H1 (cell line): ENCODE data around the gene TTC33. TPM values are rescaled to one million over a fixed set of nuclear protein-coding genes. Genes with fewer than 3 reads are reported as not detected.

Source experiments
- CREB1 ChIP-seq: IDR thresholded peaks from 2 replicates; pipeline ENCODE4 v1.6.1; 2012; ENCODE audit warnings: inconsistent platforms
- FOSL1 ChIP-seq: IDR thresholded peaks from 2 replicates; pipeline ENCODE4 v1.6.1; 2011; ENCODE audit warnings: mild to moderate bottlenecking, low read depth, low read length, moderate library complexity; ENCODE audit not compliant: insufficient read depth
- GTF2F1 ChIP-seq: IDR thresholded peaks from 2 replicates; pipeline ENCODE4 v1.6.1; 2012; ENCODE audit warnings: low read depth, low read length, improper control_type of control experiment, borderline replicate concordance
- JUND ChIP-seq: IDR thresholded peaks from 2 replicates; pipeline ENCODE4 v1.6.1; 2011; ENCODE audit warnings: mild to moderate bottlenecking, improper control_type of control experiment, low read length
- KDM5A ChIP-seq: fragments of 200-600 bp; IDR thresholded peaks from 2 replicates; pipeline ENCODE4 v1.7.1; 2012; ENCODE audit warnings: mild to moderate bottlenecking, low read length, inconsistent platforms, mixed read lengths
- SP1 ChIP-seq: IDR thresholded peaks from 2 replicates; pipeline ENCODE4 v1.6.1; 2011; ENCODE audit warnings: low read depth, low read length
- SP4 ChIP-seq: IDR thresholded peaks from 2 replicates; pipeline ENCODE4 v1.6.1; 2012; ENCODE audit warnings: low read length, inconsistent platforms
- YY1 ChIP-seq: IDR thresholded peaks from 2 replicates; pipeline ENCODE4 v1.6.1; 2011; ENCODE audit warnings: low read depth, mild to moderate bottlenecking, low read length
- polyA plus RNA-seq, 7 experiments: library from polyadenylated mRNA; depleted of rRNA in 3 of 7; stranded (reverse) in 5 of 7; unstranded in 2 of 7; fragments of >200 nt in 5 of 7; fragments of 200-250 nt in 2 of 7; gene quantifications; 1 replicate in 5 of 7; 2 replicates in 1 of 7; 4 replicates in 1 of 7; pipeline versions ENCODE4 v1.2.1 to v1.2.3, GENCODE V29; 2011 to 2013; ENCODE audit warnings: missing spikeins in 2 of 7, mixed read lengths in 2 of 7
- total RNA-seq: library from RNA; stranded (reverse); fragmentation: NEBNext Ultra II Directional; extraction: Animal tissue kit (Norgen Biotek cat#: 25700); gene quantifications from 2 replicates; pipeline ENCODE4 v1.2.1, GENCODE V29; 2021
- TF ChIP-seq, protein P1 (sequence below): fragments of 300-600 bp; sonication (generic); IDR thresholded peaks from 2 replicates; pipeline ENCODE4 v1.7.1; 2012; ENCODE audit warnings: low read length, moderate library complexity, mild to moderate bottlenecking, inconsistent platforms; ENCODE audit not compliant: insufficient replicate concordance
- TF ChIP-seq, protein P2 (sequence below): IDR thresholded peaks from 2 replicates; pipeline ENCODE4 v1.6.1; 2011; ENCODE audit warnings: low read depth, mild to moderate bottlenecking, low read length; ENCODE audit not compliant: insufficient read depth

The TTC33 gene
- total and polyA plus RNA-seq, 2 of the 8 experiments (the other 6 are each of a cell fraction or from before 2014, with no cell fraction given) = 1.2 to 12.6 TPM

DNA sequence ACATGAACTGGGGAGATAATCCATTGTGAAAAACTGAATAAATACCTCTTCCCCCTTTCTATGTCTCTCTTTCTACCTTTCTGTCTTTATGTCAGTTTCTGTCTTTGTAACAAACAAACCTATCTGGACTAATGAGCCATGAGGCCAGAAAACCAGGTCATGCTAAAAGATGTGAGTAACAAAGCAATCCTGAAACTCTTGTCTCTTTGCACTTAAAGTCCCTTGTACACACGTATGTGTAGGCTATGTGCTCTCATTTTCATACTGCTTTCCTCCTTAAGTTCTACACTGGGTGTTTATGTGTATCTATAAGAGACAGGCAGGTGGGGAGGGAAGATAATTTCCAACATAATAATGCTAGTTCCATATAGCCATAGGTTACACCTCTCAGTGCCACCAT lies 199.9 kb downstream of the TTC33 start (continued):
- TF ChIP-seq, protein P1, sequence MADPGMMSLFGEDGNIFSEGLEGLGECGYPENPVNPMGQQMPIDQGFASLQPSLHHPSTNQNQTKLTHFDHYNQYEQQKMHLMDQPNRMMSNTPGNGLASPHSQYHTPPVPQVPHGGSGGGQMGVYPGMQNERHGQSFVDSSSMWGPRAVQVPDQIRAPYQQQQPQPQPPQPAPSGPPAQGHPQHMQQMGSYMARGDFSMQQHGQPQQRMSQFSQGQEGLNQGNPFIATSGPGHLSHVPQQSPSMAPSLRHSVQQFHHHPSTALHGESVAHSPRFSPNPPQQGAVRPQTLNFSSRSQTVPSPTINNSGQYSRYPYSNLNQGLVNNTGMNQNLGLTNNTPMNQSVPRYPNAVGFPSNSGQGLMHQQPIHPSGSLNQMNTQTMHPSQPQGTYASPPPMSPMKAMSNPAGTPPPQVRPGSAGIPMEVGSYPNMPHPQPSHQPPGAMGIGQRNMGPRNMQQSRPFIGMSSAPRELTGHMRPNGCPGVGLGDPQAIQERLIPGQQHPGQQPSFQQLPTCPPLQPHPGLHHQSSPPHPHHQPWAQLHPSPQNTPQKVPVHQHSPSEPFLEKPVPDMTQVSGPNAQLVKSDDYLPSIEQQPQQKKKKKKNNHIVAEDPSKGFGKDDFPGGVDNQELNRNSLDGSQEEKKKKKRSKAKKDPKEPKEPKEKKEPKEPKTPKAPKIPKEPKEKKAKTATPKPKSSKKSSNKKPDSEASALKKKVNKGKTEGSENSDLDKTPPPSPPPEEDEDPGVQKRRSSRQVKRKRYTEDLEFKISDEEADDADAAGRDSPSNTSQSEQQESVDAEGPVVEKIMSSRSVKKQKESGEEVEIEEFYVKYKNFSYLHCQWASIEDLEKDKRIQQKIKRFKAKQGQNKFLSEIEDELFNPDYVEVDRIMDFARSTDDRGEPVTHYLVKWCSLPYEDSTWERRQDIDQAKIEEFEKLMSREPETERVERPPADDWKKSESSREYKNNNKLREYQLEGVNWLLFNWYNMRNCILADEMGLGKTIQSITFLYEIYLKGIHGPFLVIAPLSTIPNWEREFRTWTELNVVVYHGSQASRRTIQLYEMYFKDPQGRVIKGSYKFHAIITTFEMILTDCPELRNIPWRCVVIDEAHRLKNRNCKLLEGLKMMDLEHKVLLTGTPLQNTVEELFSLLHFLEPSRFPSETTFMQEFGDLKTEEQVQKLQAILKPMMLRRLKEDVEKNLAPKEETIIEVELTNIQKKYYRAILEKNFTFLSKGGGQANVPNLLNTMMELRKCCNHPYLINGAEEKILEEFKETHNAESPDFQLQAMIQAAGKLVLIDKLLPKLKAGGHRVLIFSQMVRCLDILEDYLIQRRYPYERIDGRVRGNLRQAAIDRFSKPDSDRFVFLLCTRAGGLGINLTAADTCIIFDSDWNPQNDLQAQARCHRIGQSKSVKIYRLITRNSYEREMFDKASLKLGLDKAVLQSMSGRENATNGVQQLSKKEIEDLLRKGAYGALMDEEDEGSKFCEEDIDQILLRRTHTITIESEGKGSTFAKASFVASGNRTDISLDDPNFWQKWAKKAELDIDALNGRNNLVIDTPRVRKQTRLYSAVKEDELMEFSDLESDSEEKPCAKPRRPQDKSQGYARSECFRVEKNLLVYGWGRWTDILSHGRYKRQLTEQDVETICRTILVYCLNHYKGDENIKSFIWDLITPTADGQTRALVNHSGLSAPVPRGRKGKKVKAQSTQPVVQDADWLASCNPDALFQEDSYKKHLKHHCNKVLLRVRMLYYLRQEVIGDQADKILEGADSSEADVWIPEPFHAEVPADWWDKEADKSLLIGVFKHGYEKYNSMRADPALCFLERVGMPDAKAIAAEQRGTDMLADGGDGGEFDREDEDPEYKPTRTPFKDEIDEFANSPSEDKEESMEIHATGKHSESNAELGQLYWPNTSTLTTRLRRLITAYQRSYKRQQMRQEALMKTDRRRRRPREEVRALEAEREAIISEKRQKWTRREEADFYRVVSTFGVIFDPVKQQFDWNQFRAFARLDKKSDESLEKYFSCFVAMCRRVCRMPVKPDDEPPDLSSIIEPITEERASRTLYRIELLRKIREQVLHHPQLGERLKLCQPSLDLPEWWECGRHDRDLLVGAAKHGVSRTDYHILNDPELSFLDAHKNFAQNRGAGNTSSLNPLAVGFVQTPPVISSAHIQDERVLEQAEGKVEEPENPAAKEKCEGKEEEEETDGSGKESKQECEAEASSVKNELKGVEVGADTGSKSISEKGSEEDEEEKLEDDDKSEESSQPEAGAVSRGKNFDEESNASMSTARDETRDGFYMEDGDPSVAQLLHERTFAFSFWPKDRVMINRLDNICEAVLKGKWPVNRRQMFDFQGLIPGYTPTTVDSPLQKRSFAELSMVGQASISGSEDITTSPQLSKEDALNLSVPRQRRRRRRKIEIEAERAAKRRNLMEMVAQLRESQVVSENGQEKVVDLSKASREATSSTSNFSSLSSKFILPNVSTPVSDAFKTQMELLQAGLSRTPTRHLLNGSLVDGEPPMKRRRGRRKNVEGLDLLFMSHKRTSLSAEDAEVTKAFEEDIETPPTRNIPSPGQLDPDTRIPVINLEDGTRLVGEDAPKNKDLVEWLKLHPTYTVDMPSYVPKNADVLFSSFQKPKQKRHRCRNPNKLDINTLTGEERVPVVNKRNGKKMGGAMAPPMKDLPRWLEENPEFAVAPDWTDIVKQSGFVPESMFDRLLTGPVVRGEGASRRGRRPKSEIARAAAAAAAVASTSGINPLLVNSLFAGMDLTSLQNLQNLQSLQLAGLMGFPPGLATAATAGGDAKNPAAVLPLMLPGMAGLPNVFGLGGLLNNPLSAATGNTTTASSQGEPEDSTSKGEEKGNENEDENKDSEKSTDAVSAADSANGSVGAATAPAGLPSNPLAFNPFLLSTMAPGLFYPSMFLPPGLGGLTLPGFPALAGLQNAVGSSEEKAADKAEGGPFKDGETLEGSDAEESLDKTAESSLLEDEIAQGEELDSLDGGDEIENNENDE = no peak
- no peak for TF ChIP-seq FOSL1
- TF ChIP-seq SP1 = no peak
- no peak for TF ChIP-seq CREB1
- no peak for TF ChIP-seq KDM5A
- TF ChIP-seq JUND = no peak
- TF ChIP-seq GTF2F1 = no peak
- TF ChIP-seq YY1 = no peak
- TF ChIP-seq, protein P2, sequence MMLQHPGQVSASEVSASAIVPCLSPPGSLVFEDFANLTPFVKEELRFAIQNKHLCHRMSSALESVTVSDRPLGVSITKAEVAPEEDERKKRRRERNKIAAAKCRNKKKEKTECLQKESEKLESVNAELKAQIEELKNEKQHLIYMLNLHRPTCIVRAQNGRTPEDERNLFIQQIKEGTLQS = no peak
- TF ChIP-seq SP4 = no peak
